ENCODE measurements around the gene KCNQ5. TPM values are rescaled to one million over a fixed set of nuclear protein-coding genes. Genes with fewer than 3 reads are reported as not detected.
A peak's percentile ranks its signal among the peaks of the same experiment; 100 is the strongest.

The KCNQ5 gene
- total RNA-seq, 2 experiments from 2014 or later = 2.1 to 2.5 TPM

GRCh38 chr6:72739368-72739779 lies 117.5 kb downstream of the KCNQ5 start:
- no peak overlapping the region for H3K4me3 Mint-ChIP-seq
- Histone ChIP-seq H3K36me3 (ENCODE audit: insufficient read depth, low read length) (no peaks in the 10 kb centered on the region), H3K27ac (ENCODE audit: low read depth in 1 of 2, low read length in 2 of 2) (no peak overlapping the region), H3K4me1 (ENCODE audit: insufficient read depth, low read length) (no peaks in the 10 kb centered on the region), H3K4me3 (ENCODE audit: low read length) (no peak overlapping the region), H3K27me3 (ENCODE audit: control insufficient read depth in 1 of 2, insufficient read depth in 2 of 2, low read length in 2 of 2) (no peaks in the 10 kb centered on the region), H3K9me3 (ENCODE audit: control insufficient read depth in 1 of 2, insufficient read depth in 1 of 2, low read length in 2 of 2) (peaks cover 0 to 3% of the 10 kb centered on the region in 2 experiments)
- TF ChIP-seq CTCF (IDR thresholded peaks at IDR 0.05) = no peak
- DNase-seq = peak in 1 of 14 experiments; percentile 1
- no peaks in the 10 kb centered on the region for H3K27me3 Mint-ChIP-seq
- no peak for ATAC-seq (ENCODE audit: poor library complexity)
- H3K27ac Mint-ChIP-seq = no peak overlapping the region
- intact Hi-C loops (cut with DNase I, micrococcal nuclease) = no loop called here
- H3K9me3 Mint-ChIP-seq = peaks cover 4% of the 10 kb centered on the region
- H3K4me1 Mint-ChIP-seq (ENCODE audit: low read depth) = peaks cover 9% of the 10 kb centered on the region
- ChIA-PET POLR2A (no interaction called here), CTCF (no interaction called here)
- no peaks in the 10 kb centered on the region for H3K36me3 Mint-ChIP-seq (ENCODE audit: low read depth)

GRCh38 chr6:72740135-72740534 lies 118.3 kb downstream of the KCNQ5 start:
- no peaks in the 10 kb centered on the region for H3K4me1 ChIP-seq (ENCODE audit: insufficient read depth, low read length)
- H3K27me3 ChIP-seq (ENCODE audit: control insufficient read depth in 1 of 2, insufficient read depth in 2 of 2, low read length in 2 of 2) = no peaks in the 10 kb centered on the region
- H3K27ac ChIP-seq (ENCODE audit: low read depth in 1 of 2, low read length in 2 of 2) = no peak overlapping the region
- Mint-ChIP-seq H3K36me3 (ENCODE audit: low read depth) (no peaks in the 10 kb centered on the region), H3K9me3 (peaks cover 4% of the 10 kb centered on the region), H3K27me3 (no peaks in the 10 kb centered on the region), H3K27ac (no peak overlapping the region), H3K4me1 (ENCODE audit: low read depth) (peaks cover 9% of the 10 kb centered on the region), H3K4me3 (no peak overlapping the region)
- ATAC-seq (ENCODE audit: poor library complexity) = no peak
- no peak overlapping the region for H3K4me3 ChIP-seq (ENCODE audit: low read length)
- no peaks in the 10 kb centered on the region for H3K36me3 ChIP-seq (ENCODE audit: insufficient read depth, low read length)
- DNase-seq = no peak
- POLR2A ChIA-PET = no interaction called here
- peaks cover 0 to 3% of the 10 kb centered on the region in 2 experiments for H3K9me3 ChIP-seq (ENCODE audit: control insufficient read depth in 1 of 2, insufficient read depth in 1 of 2, low read length in 2 of 2)
- CTCF ChIA-PET = no interaction called here
- intact Hi-C loops (cut with DNase I, micrococcal nuclease) = no loop called here
- no peak for TF ChIP-seq CTCF (IDR thresholded peaks at IDR 0.05)

- peaks cover 4% of the 10 kb centered on the region for H3K9me3 Mint-ChIP-seq
- H3K27me3 Mint-ChIP-seq = no peaks in the 10 kb centered on the region
- peaks cover 9% of the 10 kb centered on the region for H3K4me1 Mint-ChIP-seq (ENCODE audit: low read depth)
- ATAC-seq (ENCODE audit: poor library complexity) = no peak
- intact Hi-C loops (cut with DNase I, micrococcal nuclease) = no loop called here
- H3K27me3 ChIP-seq (ENCODE audit: control insufficient read depth in 1 of 2, insufficient read depth in 2 of 2, low read length in 2 of 2) = no peaks in the 10 kb centered on the region
- no peaks in the 10 kb centered on the region for H3K36me3 ChIP-seq (ENCODE audit: insufficient read depth, low read length)
- H3K4me1 ChIP-seq (ENCODE audit: insufficient read depth, low read length) = no peaks in the 10 kb centered on the region
- no peak overlapping the region for H3K4me3 Mint-ChIP-seq
- H3K9me3 ChIP-seq (ENCODE audit: control insufficient read depth in 1 of 2, insufficient read depth in 1 of 2, low read length in 2 of 2) = peaks cover 0 to 3% of the 10 kb centered on the region in 2 experiments
- ChIA-PET POLR2A (no interaction called here), CTCF (no interaction called here)
- TF ChIP-seq CTCF (IDR thresholded peaks at IDR 0.05) = no peak
- DNase-seq = no peak
- H3K27ac Mint-ChIP-seq = no peak overlapping the region
- H3K4me3 ChIP-seq (ENCODE audit: low read length) = no peak overlapping the region
- no peak overlapping the region for H3K27ac ChIP-seq (ENCODE audit: low read depth in 1 of 2, low read length in 2 of 2)
- H3K36me3 Mint-ChIP-seq (ENCODE audit: low read depth) = no peaks in the 10 kb centered on the region
These were observed 119.2 kb downstream of the KCNQ5 start for GRCh38 chr6:72741083-72741482.

Measured in CD4-positive, alpha-beta T cell (primary cell).